HCT116 (cell line): Measurements from ENCODE around the gene GRIK2. TPM values are rescaled to one million over a fixed set of nuclear protein-coding genes. Genes with fewer than 3 reads are reported as not detected.

Experiments
- ATAC-seq: fragments of 200-7000 bp; cut with Tn5 transposase; 2 replicates; pipeline ENCODE4 v1.9.1; 2020; ENCODE audit warnings: mild to moderate bottlenecking, moderate library complexity
- BruUV-seq: library from RNA; stranded (reverse); fragments of 400-500 nt; replicated peaks from 2 replicates; lab custom pipeline; 2021; lab: Mats Ljungman, UMichigan
- CTCF ChIA-PET: fragments of 300-600 bp; sonication (Branson Sonifier 250); formaldehyde crosslinking; loops from one replicate; lab custom pipeline; 2021; ENCODE audit warnings: antibody characterized with exemption; lab: Charles Lee
- POLR2A ChIA-PET: fragments of 300-600, 350-600 bp; sonication (Branson Sonifier 250); formaldehyde crosslinking; loops from one replicate; lab custom pipeline; 2021; ENCODE audit warnings: antibody characterized with exemption; lab: Charles Lee
- RAD21 ChIA-PET, 2 experiments: fragments of 300-600 bp; sonication (Branson Sonifier 250); formaldehyde crosslinking; loops; one replicate each; lab custom pipeline; 2023; ENCODE audit warnings: low total read pairs in 2 of 2; ENCODE audit not compliant: uncharacterized antibody in 2 of 2, unreplicated experiment in 2 of 2, low non-redundant PET in 1 of 2; lab: Charles Lee
- DNase-seq: peaks from one replicate; pipeline ENCODE4 v3.0.0-alpha.2; 2010; ENCODE audit warnings: low read depth, low spot score
- H2AFZ ChIP-seq: fragments of 200-600 bp; shearing (Covaris generic), sonication (generic); 2 replicates; pipeline ENCODE4 v1.6.1; 2017; ENCODE audit warnings: low read depth, mixed run types, mixed read lengths, antibody characterized with exemption, low read length; ENCODE audit not compliant: poor library complexity, severe bottlenecking
- H3K27ac ChIP-seq: 2 replicates; pipeline ENCODE4 v1.5.1; 2012; ENCODE audit warnings: low read depth, low read length
- H3K27me3 ChIP-seq: fragments of 200-600 bp; sonication (generic); 2 replicates; pipeline ENCODE4 v1.6.1; 2016; ENCODE audit warnings: mixed run types, low read length, mixed read lengths; ENCODE audit not compliant: insufficient read depth
- H3K36me3 ChIP-seq, 2 experiments: fragments of 200-500 bp in 1 of 2; fragments of 200-600 bp in 1 of 2; sonication (Bioruptor generic) in 1 of 2; sonication (generic) in 1 of 2; 2 replicates each; pipeline versions ENCODE4 v1.5.1 to v1.6.1; 2014 to 2016; ENCODE audit warnings: low read length in 2 of 2, inconsistent platforms in 1 of 2, mixed read lengths in 1 of 2, mixed run types in 1 of 2; ENCODE audit not compliant: insufficient read depth in 2 of 2, control insufficient read depth in 1 of 2
- H3K4me1 ChIP-seq, 2 experiments: fragments of 200-600 bp in 1 of 2; sonication (generic) in 1 of 2; 2 replicates each; pipeline versions ENCODE4 v1.5.1 to v1.6.1; 2012 to 2017; ENCODE audit warnings: low read length in 2 of 2, inconsistent platforms in 1 of 2, mild to moderate bottlenecking in 1 of 2, mixed read lengths in 1 of 2, mixed run types in 1 of 2, moderate library complexity in 1 of 2; ENCODE audit not compliant: insufficient read depth in 2 of 2, control insufficient read depth in 1 of 2
- H3K4me2 ChIP-seq: fragments of 200-600 bp; sonication (generic); 2 replicates; pipeline ENCODE4 v1.6.1; 2017; ENCODE audit warnings: mixed run types, low read length, mixed read lengths
- H3K4me3 ChIP-seq, 2 experiments: fragments of 200-600 bp in 1 of 2; sonication (generic) in 1 of 2; replicated peaks in 1 of 2; 2 replicates each; pipeline ENCODE4 v1.5.1; 2011 to 2016; ENCODE audit warnings: low read length in 2 of 2, control low read depth in 1 of 2, low read depth in 1 of 2, mild to moderate bottlenecking in 1 of 2, mixed read lengths in 1 of 2, mixed run types in 1 of 2
- H3K79me2 ChIP-seq: fragments of 200-600 bp; sonication (generic); 2 replicates; pipeline ENCODE4 v1.6.1; 2017; ENCODE audit warnings: mild to moderate bottlenecking, mixed run types, low read length, moderate library complexity, mixed read lengths; ENCODE audit not compliant: insufficient read depth
- H3K9ac ChIP-seq: fragments of 200-600 bp; sonication (generic); 2 replicates; pipeline ENCODE4 v1.6.1; 2016; ENCODE audit warnings: low read length, mixed read lengths
- H3K9me2 ChIP-seq: fragments of 200-600 bp; sonication (generic), shearing (Covaris generic); 2 replicates; pipeline ENCODE4 v1.6.1; 2017; ENCODE audit warnings: mixed run types, mild to moderate bottlenecking, moderate library complexity; ENCODE audit not compliant: insufficient read depth
- H3K9me3 ChIP-seq, 2 experiments: fragments of 200-500 bp in 1 of 2; fragments of 200-600 bp in 1 of 2; sonication (Bioruptor generic) in 1 of 2; sonication (generic) in 1 of 2; 2 replicates each; pipeline ENCODE4 v1.6.1; 2014 to 2017; ENCODE audit warnings: low read length in 2 of 2, mixed read lengths in 2 of 2, inconsistent platforms in 1 of 2, low read depth in 1 of 2, mild to moderate bottlenecking in 1 of 2, mixed run types in 1 of 2, moderate library complexity in 1 of 2; ENCODE audit not compliant: control insufficient read depth in 1 of 2, insufficient read depth in 1 of 2
- H4K20me1 ChIP-seq: fragments of 200-600 bp; sonication (generic), shearing (Covaris generic); 2 replicates; pipeline ENCODE4 v1.6.1; 2017; ENCODE audit warnings: mixed run types, mild to moderate bottlenecking, moderate library complexity; ENCODE audit not compliant: insufficient read depth
- CBX3 ChIP-seq: IDR thresholded peaks from 2 replicates; pipeline ENCODE4 v1.6.1; 2012; ENCODE audit warnings: low read depth
- CEBPB ChIP-seq: IDR thresholded peaks from 2 replicates; pipeline ENCODE4 v1.6.1; 2012; ENCODE audit warnings: low read depth
- CTCF ChIP-seq, 3 experiments: fragments of 200-600 bp in 1 of 3; sonication (generic) in 1 of 3; IDR thresholded peaks in 2 of 3; conservative IDR thresholded peaks in 1 of 3; 2 replicates each; pipeline ENCODE4 v1.5.1; 2012 to 2017; ENCODE audit warnings: low read depth in 2 of 3, low read length in 2 of 3, antibody characterized with exemption in 1 of 3, borderline replicate concordance in 1 of 3, control low read depth in 1 of 3, mild to moderate bottlenecking in 1 of 3, mixed read lengths in 1 of 3, mixed run types in 1 of 3, moderate library complexity in 1 of 3; ENCODE audit not compliant: insufficient read depth in 1 of 3
- EGR1 ChIP-seq: IDR thresholded peaks from 2 replicates; pipeline ENCODE4 v1.6.1; 2012; ENCODE audit warnings: low read depth
- ELF1 ChIP-seq: IDR thresholded peaks from 2 replicates; pipeline ENCODE4 v1.6.1; 2012; ENCODE audit warnings: low read depth, borderline replicate concordance
- EZH2phosphoT487 ChIP-seq: fragments of 200-600 bp; IDR thresholded peaks from 2 replicates; pipeline ENCODE4 v1.6.1; 2018; ENCODE audit warnings: antibody characterized with exemption, borderline replicate concordance
- FOSL1 ChIP-seq: IDR thresholded peaks from 2 replicates; pipeline ENCODE4 v1.6.1; 2012; ENCODE audit warnings: low read depth
- JUND ChIP-seq: IDR thresholded peaks from 2 replicates; pipeline ENCODE4 v1.6.1; 2012
- MAX ChIP-seq: IDR thresholded peaks from 2 replicates; pipeline ENCODE4 v1.6.1; 2012
- POLR2A ChIP-seq: IDR thresholded peaks from 2 replicates; pipeline ENCODE4 v1.7.0; 2011; ENCODE audit warnings: borderline replicate concordance; ENCODE audit not compliant: insufficient read depth, insufficient read length; ENCODE audit errors: extremely low read depth
- POLR2AphosphoS5 ChIP-seq: IDR thresholded peaks from 2 replicates; pipeline ENCODE4 v1.6.1; 2011; ENCODE audit warnings: mild to moderate bottlenecking, low read depth, low read length, moderate library complexity
- SIN3A ChIP-seq: IDR thresholded peaks from 2 replicates; pipeline ENCODE4 v1.6.1; 2012; ENCODE audit warnings: low read depth
- SP1 ChIP-seq: IDR thresholded peaks from 2 replicates; pipeline ENCODE4 v1.6.1; 2012; ENCODE audit warnings: low read depth
- SRF ChIP-seq: IDR thresholded peaks from 2 replicates; pipeline ENCODE4 v1.6.1; 2012; ENCODE audit warnings: low read depth
- YY1 ChIP-seq: IDR thresholded peaks from 2 replicates; pipeline ENCODE4 v1.6.1; 2011; ENCODE audit warnings: low read length, low read depth, moderate library complexity, mild to moderate bottlenecking; ENCODE audit not compliant: insufficient replicate concordance; ENCODE audit errors: extremely low read depth
- ZNF274 ChIP-seq: fragments of 200-500 bp; sonication (Bioruptor generic); IDR thresholded peaks from 2 replicates; pipeline ENCODE4 v1.6.1; 2014; ENCODE audit warnings: mild to moderate bottlenecking, low read depth, low read length, inconsistent platforms
- intact Hi-C: fragments of 100-400 bp; cut with micrococcal nuclease; formaldehyde crosslinking; loops from 2 replicates; pipeline ENCODE4 v1.10.0; 2022
- total RNA-seq: library from RNA; stranded (reverse); gene quantifications from one replicate; pipeline ENCODE4 v1.2.1, GENCODE V29; 2021; ENCODE audit not compliant: unreplicated experiment

The GRIK2 gene
- total RNA-seq, 1 experiment from 2014 or later = 0.64 TPM

- Histone ChIP-seq H3K27ac (no peak overlapping the region), H3K27me3 (no peaks in the 10 kb centered on the region), H3K4me1 (no peaks in the 10 kb centered on the region), H3K9me2 (no peaks in the 10 kb centered on the region), H3K36me3 (no peaks in the 10 kb centered on the region), H3K9me3 (no peaks in the 10 kb centered on the region), H3K4me2 (no peak overlapping the region), H3K4me3 (no peak overlapping the region), H3K9ac (no peak overlapping the region), H2AFZ (no peak overlapping the region), H4K20me1 (no peaks in the 10 kb centered on the region), H3K79me2 (no peaks in the 10 kb centered on the region)
- TF ChIP-seq CTCF (IDR thresholded peaks at IDR 0.05 in 2 of 3, conservative IDR thresholded peaks at IDR 0.05 in 1 of 3; ENCODE audit: borderline replicate concordance in 1 of 3, insufficient read depth in 1 of 3, low read depth in 2 of 3, low read length in 2 of 3) = no peak
- no peak for TF ChIP-seq ELF1
- TF ChIP-seq ZNF274 = no peak
- ATAC-seq (no peak), DNase-seq (no peak)
- BruUV-seq = no TSS peak
- POLR2A ChIA-PET = no interaction called here
- CTCF ChIA-PET = no interaction called here
- RAD21 ChIA-PET = no interaction called here
- intact Hi-C loops = no loop called here
Measured at GRCh38 chr6:101577091-101577490, 183.6 kb downstream of the GRIK2 start.

GRCh38 chr6:101578306-101578705 lies 184.8 kb downstream of the GRIK2 start:
- Histone ChIP-seq H3K4me2 (no peak overlapping the region), H3K9me2 (no peaks in the 10 kb centered on the region), H3K4me3 (no peak overlapping the region), H3K79me2 (no peaks in the 10 kb centered on the region), H3K27ac (no peak overlapping the region), H4K20me1 (no peaks in the 10 kb centered on the region), H3K36me3 (no peaks in the 10 kb centered on the region), H2AFZ (no peak overlapping the region), H3K9ac (no peak overlapping the region), H3K27me3 (no peaks in the 10 kb centered on the region), H3K4me1 (no peaks in the 10 kb centered on the region), H3K9me3 (no peaks in the 10 kb centered on the region)
- TF ChIP-seq MAX (no peak), EGR1 (no peak), CEBPB (no peak), JUND (no peak), FOSL1 (no peak), YY1 (no peak), ELF1 (no peak), SP1 (no peak), EZH2phosphoT487 (no peak), CBX3 (no peak), SIN3A (no peak), SRF (no peak), POLR2AphosphoS5 (no peak), POLR2A (no peak)
- ChIA-PET POLR2A (no interaction called here), CTCF (no interaction called here), RAD21 (no interaction called here)
- DNase-seq (no peak), ATAC-seq (no peak)
- intact Hi-C loops = no loop called here
- no TSS peak for BruUV-seq
